Natural killer cell (primary cell): ENCODE measurements around the gene TMEM131. TPM values are rescaled to one million over a fixed set of nuclear protein-coding genes. Genes with fewer than 3 reads are reported as not detected.

ENCODE experiments used
- ATAC-seq, 3 donors: fragments of 150-1000 bp in 2 of 3; fragments of 200-7000 bp in 1 of 3; cut with Tn5 transposase; 1 replicate in 1 of 3; 2 replicates in 2 of 3; pipeline ENCODE4 v1.10.0; 2021; ENCODE audit warnings: mild to moderate bottlenecking in 2 of 3, moderate library complexity in 2 of 3
- DNase-seq, 2 donors: peaks; one replicate each; pipeline versions ENCODE4 v3.0.0 to v3.0.0-alpha.2; 2013 to 2021; ENCODE audit warnings: mixed read lengths in 1 of 2
- H3K27ac ChIP-seq: one replicate; pipeline ENCODE4 v1.5.1; 2013; ENCODE audit warnings: mild to moderate bottlenecking, low read length
- H3K27me3 ChIP-seq: one replicate; pipeline ENCODE4 v1.6.1; 2013; ENCODE audit warnings: low read length; ENCODE audit not compliant: control insufficient read depth, insufficient read depth
- H3K36me3 ChIP-seq: one replicate; pipeline ENCODE4 v1.6.1; 2013; ENCODE audit warnings: low read length; ENCODE audit not compliant: control insufficient read depth, insufficient read depth
- H3K4me1 ChIP-seq: one replicate; pipeline ENCODE4 v1.6.1; 2013; ENCODE audit warnings: low read length; ENCODE audit not compliant: control insufficient read depth, insufficient read depth
- H3K4me3 ChIP-seq: one replicate; pipeline ENCODE4 v1.5.1; 2013; ENCODE audit warnings: low read length
- H3K9me3 ChIP-seq: one replicate; pipeline ENCODE4 v1.6.1; 2013; ENCODE audit warnings: low read length; ENCODE audit not compliant: control insufficient read depth, insufficient read depth
- H3K27ac Mint-ChIP-seq, 2 donors: one replicate each; pipeline ENCODE4 v1.8.0; 2022; ENCODE audit warnings: mild to moderate bottlenecking in 2 of 2, mixed read lengths in 2 of 2, moderate library complexity in 1 of 2
- H3K27me3 Mint-ChIP-seq, 2 donors: one replicate each; pipeline ENCODE4 v1.8.0; 2022; ENCODE audit warnings: low read depth in 2 of 2, mixed read lengths in 2 of 2
- H3K36me3 Mint-ChIP-seq: one replicate; pipeline ENCODE4 v1.8.0; 2022; ENCODE audit warnings: mixed read lengths
- H3K4me1 Mint-ChIP-seq, 2 donors: one replicate each; pipeline ENCODE4 v1.8.0; 2022; ENCODE audit warnings: mixed read lengths in 2 of 2
- H3K4me3 Mint-ChIP-seq: one replicate; pipeline ENCODE4 v1.8.0; 2022; ENCODE audit warnings: mild to moderate bottlenecking, moderate library complexity, mixed read lengths
- H3K9me3 Mint-ChIP-seq, 2 donors: one replicate each; pipeline ENCODE4 v1.8.0; 2022; ENCODE audit warnings: mixed read lengths in 2 of 2
- WGBS: methylation state at CpG from one replicate; pipeline ENCODE4 v1.1.7; 2013; ENCODE audit warnings: missing lambda C conversion rate; ENCODE audit not compliant: insufficient coverage; 5-methylcytosine and 5-hydroxymethylcytosine counted together
- intact Hi-C: fragments of 100-400 bp; cut with micrococcal nuclease; formaldehyde crosslinking; loops from one replicate; pipeline ENCODE4 v1.14.2; 2022
- total RNA-seq, 4 donors: library from RNA; stranded (reverse); fragments of 120-200 nt in 1 of 4; gene quantifications; one replicate each; pipeline versions ENCODE4 v1.2.3 to v1.2.4, GENCODE V29; 2013 to 2022
- TF ChIP-seq, protein P1 (sequence below): fragments of 200-600 bp; IDR thresholded peaks from one replicate; pipeline ENCODE4 v1.8.0; 2022; ENCODE audit warnings: antibody characterized with exemption

The TMEM131 gene
- total RNA-seq, 3 donors from 2014 or later (not counting 1 experiment from before 2014, with no cell fraction given), result 44.8 to 72.1 (median 67.1) TPM

DNA sequence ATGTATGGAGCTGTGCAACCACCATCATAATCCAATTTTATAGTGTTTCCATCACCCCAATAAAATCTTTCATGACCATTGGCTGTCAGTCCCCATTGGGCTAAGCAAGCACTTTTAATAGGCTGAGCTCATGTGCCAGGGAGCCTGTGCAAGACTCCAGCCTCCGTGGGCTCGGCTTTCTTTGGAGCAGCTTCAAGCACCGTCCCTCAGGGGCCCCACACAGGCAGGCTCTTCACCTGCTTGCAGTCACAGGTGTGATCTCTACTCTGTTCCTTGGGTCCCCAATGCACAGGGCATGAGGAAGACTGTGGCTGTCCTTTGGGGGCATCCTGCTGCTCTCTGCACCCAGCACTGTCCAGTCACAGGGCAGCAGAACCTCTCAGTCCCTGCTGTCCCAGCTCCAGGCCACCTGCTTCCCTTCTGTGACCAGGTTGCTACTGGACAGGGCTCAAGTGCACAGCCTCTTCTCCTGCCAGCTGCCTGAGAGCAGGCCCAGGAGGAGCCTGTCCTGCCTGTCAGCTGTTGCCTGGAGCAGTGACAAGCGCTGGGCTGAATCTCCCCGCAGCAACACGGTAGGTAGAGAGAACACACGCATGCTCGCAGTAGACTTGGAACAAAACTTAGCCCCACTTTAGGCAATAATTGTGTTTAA is 40.7 kb upstream of the TMEM131 start:
- Histone ChIP-seq H3K4me1 (peaks cover 10% of the 10 kb centered on the region), H3K27me3 (no peaks in the 10 kb centered on the region), H3K27ac (no peak overlapping the region), H3K4me3 (no peak overlapping the region), H3K36me3 (no peaks in the 10 kb centered on the region), H3K9me3 (no peaks in the 10 kb centered on the region)
- intact Hi-C loops, result no loop called here
- TF ChIP-seq, protein P1, sequence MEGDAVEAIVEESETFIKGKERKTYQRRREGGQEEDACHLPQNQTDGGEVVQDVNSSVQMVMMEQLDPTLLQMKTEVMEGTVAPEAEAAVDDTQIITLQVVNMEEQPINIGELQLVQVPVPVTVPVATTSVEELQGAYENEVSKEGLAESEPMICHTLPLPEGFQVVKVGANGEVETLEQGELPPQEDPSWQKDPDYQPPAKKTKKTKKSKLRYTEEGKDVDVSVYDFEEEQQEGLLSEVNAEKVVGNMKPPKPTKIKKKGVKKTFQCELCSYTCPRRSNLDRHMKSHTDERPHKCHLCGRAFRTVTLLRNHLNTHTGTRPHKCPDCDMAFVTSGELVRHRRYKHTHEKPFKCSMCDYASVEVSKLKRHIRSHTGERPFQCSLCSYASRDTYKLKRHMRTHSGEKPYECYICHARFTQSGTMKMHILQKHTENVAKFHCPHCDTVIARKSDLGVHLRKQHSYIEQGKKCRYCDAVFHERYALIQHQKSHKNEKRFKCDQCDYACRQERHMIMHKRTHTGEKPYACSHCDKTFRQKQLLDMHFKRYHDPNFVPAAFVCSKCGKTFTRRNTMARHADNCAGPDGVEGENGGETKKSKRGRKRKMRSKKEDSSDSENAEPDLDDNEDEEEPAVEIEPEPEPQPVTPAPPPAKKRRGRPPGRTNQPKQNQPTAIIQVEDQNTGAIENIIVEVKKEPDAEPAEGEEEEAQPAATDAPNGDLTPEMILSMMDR, result no peak
- ATAC-seq (no peak), DNase-seq (no peak)
- H3K36me3 Mint-ChIP-seq, result no peaks in the 10 kb centered on the region
- H3K9me3 Mint-ChIP-seq, result no peaks in the 10 kb centered on the region
- H3K27me3 Mint-ChIP-seq, result peaks cover 0 to 11% of the 10 kb centered on the region in 2 donors
- H3K27ac Mint-ChIP-seq, result no peak overlapping the region
- no peak overlapping the region for H3K4me3 Mint-ChIP-seq
- WGBS, result 90% methylated on average over 8 of the region's 8 CpGs
- no peaks in the 10 kb centered on the region for H3K4me1 Mint-ChIP-seq

GRCh38 chr2:98034745-98035144 is 39.0 kb upstream of the TMEM131 start:
- Histone ChIP-seq H3K27me3 (no peaks in the 10 kb centered on the region), H3K9me3 (no peaks in the 10 kb centered on the region), H3K4me1 (peaks cover 9% of the 10 kb centered on the region), H3K4me3 (no peak overlapping the region), H3K27ac (no peak overlapping the region), H3K36me3 (no peaks in the 10 kb centered on the region)
- no peak overlapping the region for H3K27ac Mint-ChIP-seq
- no peak overlapping the region for H3K4me3 Mint-ChIP-seq
- peaks cover 0 to 6% of the 10 kb centered on the region in 2 donors for H3K27me3 Mint-ChIP-seq
- peaks cover 2 to 5% of the 10 kb centered on the region in 2 donors for H3K4me1 Mint-ChIP-seq
- ATAC-seq, result no peak
- no peak for DNase-seq
- intact Hi-C loops, result no loop called here
- 74% methylated on average over 12 of the region's 14 CpGs for WGBS
- no peaks in the 10 kb centered on the region for H3K36me3 Mint-ChIP-seq
- no peaks in the 10 kb centered on the region for H3K9me3 Mint-ChIP-seq
- TF ChIP-seq, protein P1, result no peak

GRCh38 chr2:98032086-98032485 is 36.3 kb upstream of the TMEM131 start:
- H3K27ac ChIP-seq, result no peak overlapping the region
- H3K27me3 ChIP-seq, result no peaks in the 10 kb centered on the region
- ATAC-seq (no peak), DNase-seq (no peak)
- intact Hi-C loops, result no loop called here
- H3K27ac Mint-ChIP-seq, result no peak overlapping the region
- H3K9me3 ChIP-seq, result no peaks in the 10 kb centered on the region
- 98% methylated on average over 2 of the region's 2 CpGs for WGBS
- peaks cover 0 to 6% of the 10 kb centered on the region in 2 donors for H3K27me3 Mint-ChIP-seq
- H3K4me1 ChIP-seq, result peaks cover 22% of the 10 kb centered on the region
- H3K36me3 Mint-ChIP-seq, result no peaks in the 10 kb centered on the region
- H3K36me3 ChIP-seq, result no peaks in the 10 kb centered on the region
- H3K4me1 Mint-ChIP-seq, result peaks cover 20 to 28% of the 10 kb centered on the region in 2 donors
- H3K9me3 Mint-ChIP-seq, result no peaks in the 10 kb centered on the region
- no peak overlapping the region for H3K4me3 Mint-ChIP-seq
- TF ChIP-seq, protein P1, result no peak
- no peak overlapping the region for H3K4me3 ChIP-seq
